GF-D8 (cell line): ENCODE data around the gene BSG.
A peak's percentile ranks its signal among the peaks of the same experiment; 100 is the strongest.
"Not testable (repeated sequence)": the region's sequence is repeated elsewhere in the genome, so short reads cannot be mapped to it uniquely, and the experiment has no call there.

Source experiments
- DNase-seq: peaks from one replicate; lab custom pipeline; 2025; lab: John Stamatoyannopoulos, UW

Gene BSG

DNA sequence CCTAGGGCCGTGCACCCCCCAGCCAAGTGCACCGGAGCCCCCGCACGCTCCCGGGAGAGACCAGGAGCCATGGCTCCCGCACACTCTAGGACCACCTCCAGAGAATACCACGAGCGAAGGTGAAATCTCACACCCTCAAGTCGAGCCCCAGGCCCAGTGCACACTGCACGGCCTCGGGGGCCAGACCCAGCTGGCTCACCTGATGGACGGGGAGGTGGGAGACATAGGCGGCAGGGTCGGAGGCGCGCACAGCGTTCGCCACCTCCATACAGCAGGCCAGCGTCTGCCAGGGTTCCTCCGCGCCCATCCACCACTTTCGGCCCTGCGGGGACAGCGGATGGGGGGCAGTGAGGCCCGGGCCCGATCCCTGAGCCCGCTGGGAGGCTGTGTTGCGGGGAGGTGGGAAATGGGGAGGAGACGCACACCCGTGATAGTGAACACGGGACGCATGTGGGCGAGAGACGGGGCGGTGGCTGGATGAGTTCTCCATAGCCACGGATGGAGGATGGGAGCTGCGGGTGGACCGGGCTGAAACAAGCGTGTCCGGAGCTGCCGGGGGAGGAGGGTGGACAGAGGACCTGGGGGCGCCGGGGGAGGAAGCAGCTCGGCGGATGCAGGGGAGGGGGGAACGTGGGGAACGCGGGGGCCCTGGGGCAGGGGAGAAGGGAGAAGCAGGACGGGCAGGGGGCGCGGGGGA lies 47.9 kb downstream of the BSG start:
- no peak for DNase-seq

DNA sequence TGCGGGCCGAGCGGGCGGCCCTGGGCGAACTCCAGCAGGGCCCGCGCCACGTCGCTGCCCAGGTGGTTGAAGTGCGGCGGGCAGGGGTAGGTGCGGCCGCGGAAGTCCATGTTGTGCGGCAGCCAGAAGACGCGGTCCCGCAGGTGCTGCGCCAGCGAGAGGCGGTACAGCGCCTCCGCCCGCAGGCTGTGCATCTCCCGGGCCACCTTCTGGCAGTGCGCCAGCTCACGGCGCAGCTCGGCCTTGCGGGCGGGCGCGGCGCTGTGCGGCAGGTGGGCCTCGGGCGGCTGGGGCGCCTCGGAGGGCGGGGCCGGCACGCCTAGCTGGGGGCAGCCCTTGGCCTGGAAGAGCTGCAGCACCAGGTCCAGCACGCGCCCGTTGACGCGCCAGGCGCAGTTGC lies 48.8 kb downstream of the BSG start:
- DNase-seq = not testable (repeated sequence)

DNA sequence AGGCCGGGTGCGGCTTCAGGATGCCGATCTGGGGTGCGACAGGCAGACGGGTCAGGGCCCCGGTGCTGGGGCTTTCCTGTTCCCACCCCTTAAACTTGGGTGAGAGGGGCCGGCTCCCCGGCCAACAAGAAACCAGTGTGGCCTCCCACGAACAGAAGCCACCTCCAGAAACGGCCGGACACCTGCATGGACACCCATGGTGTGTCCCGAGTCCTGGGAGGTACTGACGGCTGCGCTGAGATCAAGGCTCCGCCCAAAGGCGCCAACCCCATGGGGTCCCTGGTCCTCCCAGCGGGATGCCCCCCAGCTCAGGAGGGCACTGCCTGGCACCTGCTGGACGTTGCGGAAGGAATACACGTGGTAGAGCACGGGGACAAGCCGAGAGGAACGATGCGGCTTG lies 49.4 kb downstream of the BSG start:
- DNase-seq = no peak

DNA sequence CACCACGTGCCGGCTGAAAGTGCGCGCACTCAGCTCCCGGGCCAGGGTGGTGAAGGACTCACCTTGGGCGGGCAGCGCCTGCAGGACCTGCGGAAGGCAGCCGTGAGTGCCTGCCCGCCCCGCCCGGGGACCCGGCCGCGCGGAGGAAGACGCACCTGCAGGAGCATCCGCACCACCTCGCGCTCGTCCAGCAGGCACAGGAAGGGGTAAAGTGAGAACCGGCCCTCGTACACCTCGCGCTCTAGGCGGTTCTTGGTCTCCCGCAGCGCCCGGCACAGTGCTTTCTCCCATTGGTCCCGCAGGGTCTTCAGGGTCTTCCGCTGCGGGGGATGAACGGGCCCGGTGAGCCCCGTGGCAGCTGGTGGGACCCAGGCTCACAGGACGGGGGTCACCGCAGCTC lies 50.3 kb downstream of the BSG start:
- DNase-seq = no peak

DNA sequence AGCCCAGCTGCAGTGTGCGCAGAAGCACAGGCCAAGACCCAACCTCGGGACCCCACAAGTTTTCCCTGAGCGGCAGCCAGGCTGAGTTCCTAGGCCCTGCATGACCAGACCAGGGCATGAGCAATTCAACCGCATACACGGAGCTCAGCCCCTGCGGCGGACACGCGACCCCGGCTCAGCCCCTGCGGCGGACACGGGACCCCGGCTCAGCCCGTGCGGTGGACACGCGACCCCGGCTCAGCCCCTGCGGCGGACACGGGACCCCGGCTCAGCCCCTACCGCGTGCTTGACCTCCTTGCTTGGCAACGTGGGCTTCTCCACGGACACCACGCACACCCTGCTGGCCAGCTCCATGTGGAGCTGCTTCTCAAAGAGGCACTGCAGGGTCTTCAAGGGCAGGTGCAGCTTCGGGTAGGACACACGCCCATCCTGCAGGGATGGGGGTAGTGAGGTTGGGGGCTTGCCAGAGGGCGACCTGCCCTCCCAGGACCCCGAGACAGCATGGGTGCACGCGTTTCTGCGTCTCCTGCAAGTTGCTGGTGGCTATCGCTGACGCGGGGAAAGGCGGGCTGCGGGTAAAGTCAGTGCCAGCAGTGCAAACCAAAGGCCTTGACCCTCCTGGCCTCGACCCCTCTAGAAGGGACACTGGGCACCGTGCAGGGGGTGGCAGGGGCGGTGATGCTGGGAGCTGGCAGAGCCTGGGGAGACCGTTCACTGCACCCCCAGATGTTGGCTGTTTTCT lies 51.0 kb downstream of the BSG start:
- DNase-seq = no peak

DNA sequence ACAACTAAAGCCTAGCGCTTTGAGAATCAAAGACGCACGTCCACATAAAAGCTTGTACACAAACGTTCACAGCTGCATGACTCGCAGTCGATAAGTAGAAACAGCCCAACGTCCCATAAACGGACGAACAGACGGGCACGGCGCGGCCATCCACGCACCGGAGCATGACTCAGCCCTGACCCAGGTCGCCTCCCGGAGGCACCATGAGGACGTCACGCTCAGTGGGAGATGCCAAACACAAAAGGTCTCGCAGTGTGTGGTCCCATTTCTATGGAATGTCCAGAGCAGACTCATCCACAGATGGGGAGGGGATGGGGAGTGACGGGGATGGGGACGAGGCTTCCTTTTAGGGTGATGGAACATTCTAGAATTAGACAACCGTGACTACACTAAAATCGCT lies 51.6 kb downstream of the BSG start:
- DNase-seq = no peak

DNA sequence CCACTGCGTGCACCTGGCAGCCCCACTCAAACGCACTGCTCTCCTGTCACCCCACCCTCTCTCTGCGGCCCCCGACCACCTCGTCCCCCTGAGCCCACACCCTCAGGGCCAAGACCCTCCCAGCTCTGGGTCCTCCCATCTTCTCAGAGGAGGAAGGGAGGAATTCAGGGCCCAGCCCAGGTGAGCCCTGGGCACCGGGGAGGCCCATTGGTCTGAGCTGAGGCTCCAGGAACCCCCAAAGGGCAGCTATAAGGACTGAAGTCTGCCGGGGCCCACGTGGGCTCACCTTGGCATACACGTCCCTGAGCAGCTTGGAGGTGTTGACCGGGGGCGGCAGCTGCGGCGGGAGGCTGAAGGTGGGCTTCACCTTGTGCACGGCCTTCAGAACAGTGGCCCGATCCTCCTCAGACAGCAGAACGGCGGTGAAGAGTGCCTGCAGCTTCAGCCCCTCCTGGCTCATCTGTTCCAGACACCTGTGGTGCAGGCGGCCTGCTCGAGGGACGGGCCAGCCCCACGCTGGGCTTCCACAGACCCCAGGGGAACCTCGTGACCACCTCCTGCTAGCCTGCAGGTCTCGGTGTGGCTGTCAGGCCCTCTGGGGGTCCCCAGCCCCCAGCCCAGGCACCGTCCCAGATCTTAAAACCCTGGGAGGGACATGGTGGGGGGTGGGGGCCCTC lies 52.2 kb downstream of the BSG start:
- no peak for DNase-seq

DNA sequence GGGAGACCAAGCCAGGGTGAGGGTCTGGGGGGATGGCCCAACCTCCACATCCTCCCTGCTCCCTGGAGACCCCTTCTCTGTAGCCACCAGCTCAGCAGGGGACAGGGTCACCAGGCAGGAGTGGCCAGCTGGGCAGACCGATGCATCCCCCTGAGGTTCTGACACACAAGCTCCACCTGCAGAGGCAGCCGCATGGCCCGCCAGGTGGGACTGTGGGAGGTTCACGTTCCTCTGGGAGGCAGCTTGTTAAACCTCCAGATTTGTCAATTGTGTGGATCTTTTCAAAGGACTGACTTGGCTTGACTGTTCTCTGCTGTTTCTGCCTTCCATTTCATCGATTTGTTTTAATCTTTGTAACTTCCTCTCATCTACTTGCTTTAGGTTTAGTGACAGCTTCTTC lies 52.9 kb downstream of the BSG start:
- DNase-seq = no peak

DNA sequence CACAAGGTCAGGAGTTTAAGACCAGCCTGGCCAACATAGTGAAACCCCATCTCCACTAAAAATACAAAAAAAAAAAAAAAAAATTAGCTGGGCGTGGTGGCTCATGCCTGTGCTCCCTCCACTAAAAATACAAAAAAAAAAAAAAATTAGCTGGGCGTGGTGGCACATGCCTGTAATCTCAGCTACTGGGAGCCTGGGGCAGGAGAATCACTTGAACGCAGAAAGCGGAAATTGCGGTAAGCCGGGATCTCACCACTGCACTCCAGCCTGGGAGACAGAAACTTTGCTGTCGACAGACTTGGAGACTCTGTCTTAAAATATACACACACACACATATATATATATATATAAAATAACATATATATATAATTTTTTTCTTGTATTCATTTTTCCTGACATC lies 54.2 kb downstream of the BSG start:
- not testable (repeated sequence) for DNase-seq

DNA sequence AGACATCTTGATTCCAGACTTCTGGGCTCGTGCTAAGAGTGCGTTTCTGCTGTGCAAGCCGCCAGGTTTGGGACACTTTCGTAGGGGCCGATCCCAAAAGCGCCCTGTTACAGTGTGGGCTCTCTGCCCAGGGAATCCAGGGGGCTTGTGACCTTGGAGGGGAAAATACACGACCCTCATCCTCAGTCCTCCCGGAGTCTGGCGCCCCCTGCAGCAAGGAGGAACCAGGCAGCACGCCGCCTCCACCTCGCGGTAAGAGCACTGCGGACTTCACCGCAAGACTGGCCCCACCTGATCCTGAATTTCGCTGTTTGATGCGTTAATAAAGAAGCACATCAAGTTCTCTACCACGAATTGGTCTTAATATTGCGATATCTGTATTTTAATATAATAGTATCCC lies 55.8 kb downstream of the BSG start:
- DNase-seq = no peak

DNA sequence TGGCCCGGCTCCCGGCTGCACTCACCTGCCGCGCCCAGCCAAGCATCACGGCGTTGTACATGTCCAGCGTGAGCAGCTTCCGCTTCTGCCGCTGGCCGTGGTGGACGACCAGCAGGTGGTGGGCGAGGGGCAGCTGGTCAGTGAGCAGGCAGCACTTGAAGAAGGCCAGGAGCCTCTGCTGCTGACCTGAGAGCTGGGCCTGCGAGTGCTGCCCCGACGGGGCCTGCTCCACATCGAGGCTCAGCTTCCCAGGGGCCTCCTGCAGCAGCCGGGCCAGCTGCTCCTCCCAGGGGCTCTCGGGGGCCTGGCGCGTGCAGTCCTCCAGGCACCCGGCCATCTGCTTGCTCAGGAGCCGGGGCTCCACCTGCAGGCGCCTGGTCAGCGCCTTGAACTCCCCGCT lies 57.1 kb downstream of the BSG start:
- DNase-seq = not testable (repeated sequence)

DNA sequence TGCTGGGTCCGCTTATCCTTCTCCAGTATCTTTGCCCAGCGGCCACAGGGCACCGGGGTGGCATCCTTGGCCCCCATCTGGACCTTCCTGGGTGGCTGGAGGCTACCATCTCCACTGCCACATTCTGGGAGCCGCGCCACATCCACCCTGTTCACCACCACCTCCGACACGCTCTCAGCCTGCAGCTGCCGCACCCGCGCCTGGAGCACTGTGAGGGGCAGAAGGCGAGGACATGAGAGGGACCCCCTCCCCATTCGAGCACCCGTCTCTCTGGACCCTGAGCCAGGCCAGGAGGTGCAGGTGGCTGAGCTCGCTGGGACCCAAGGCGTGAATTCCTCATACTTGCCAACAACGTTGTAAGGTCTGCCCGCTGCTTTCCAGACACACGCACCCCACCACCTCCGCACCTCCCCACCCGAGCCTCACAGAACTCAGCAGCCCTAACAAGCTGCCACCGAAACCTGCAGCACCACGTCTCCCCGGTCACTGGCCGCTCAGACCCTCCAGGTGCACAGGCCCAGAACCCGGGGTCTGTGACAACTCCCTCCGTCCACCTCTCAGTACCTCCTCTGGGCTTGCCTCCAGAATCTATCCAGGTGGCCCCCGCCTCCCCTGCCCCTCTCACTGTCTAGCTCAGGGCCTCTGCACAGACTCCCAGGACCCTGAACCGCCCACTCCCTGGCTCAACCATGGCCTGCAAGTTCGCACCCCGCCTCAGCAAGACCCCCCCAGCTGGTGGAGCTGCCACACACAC lies 57.7 kb downstream of the BSG start:
- no peak for DNase-seq

DNA sequence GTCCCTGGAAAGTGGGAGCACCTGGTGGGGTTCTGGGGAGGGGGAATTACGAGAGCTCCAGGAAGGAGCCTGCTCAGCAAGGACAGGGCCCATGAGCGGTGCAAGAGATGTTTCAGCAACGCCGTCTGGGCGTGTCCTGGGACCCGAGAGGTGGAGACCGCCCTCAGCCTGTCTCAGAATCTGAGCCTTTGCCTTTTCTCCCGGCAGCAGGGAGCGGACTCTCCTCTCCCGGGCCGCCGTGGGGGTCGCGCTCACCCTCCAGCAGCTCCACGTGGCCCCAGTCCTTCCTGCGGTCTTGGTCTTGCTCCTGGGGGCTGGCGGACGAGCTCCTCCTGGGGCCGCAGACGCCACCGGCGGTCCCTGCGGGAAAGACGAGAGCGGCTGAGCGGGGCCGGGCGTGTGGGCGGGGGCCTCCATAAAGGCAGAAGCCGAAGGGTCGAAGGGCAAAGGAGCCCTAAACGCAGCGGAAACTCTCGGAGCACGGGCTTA lies 60.2 kb downstream of the BSG start:
- DNase-seq = peak; percentile 26
